GM18507 (cell line): Measurements from ENCODE around the gene GASK1A.
"Not testable (repeated sequence)": the region's sequence is repeated elsewhere in the genome, so short reads cannot be mapped to it uniquely, and the experiment has no call there.

ENCODE experiments used
- DNase-seq: peaks from one replicate; pipeline ENCODE4 v3.0.0; 2011; ENCODE audit warnings: low read depth; ENCODE audit not compliant: insufficient read length; ENCODE audit errors: extremely low spot score
- FAIRE-seq: peaks from 2 replicates; lab custom pipeline; 2011; peaks lifted over from hg19 to GRCh38; lab: Jason Lieb, UNC

Gene GASK1A

DNA sequence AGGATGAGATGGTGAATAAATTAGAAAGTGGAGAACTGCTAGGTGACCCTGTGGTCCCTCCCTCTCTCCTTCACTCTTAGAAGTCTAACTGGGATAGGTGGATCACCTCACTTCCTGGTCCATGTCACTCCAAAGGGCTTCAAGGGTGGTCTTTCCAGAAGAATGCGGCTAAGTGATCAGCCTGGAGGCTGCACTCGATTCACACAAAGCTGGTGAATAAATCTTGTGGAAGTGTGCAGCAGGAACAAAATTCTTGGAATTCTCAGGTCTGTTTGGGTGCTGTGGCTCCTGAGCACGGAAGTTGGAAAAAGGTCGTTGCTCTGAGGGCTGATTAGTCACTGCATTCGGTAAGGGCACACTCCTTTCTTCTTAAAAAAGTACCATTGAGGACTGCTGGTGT is 46.3 kb downstream of the GASK1A start:
- FAIRE-seq (no peak), DNase-seq (no peak)

- FAIRE-seq = no peak
- no peak for DNase-seq
Measured at GRCh38 chr3:43028001-43028400, 48.9 kb downstream of the GASK1A start.

- no peak for DNase-seq
- FAIRE-seq = no peak
Measured at GRCh38 chr3:43028678-43029490, 49.8 kb downstream of the GASK1A start.

DNA sequence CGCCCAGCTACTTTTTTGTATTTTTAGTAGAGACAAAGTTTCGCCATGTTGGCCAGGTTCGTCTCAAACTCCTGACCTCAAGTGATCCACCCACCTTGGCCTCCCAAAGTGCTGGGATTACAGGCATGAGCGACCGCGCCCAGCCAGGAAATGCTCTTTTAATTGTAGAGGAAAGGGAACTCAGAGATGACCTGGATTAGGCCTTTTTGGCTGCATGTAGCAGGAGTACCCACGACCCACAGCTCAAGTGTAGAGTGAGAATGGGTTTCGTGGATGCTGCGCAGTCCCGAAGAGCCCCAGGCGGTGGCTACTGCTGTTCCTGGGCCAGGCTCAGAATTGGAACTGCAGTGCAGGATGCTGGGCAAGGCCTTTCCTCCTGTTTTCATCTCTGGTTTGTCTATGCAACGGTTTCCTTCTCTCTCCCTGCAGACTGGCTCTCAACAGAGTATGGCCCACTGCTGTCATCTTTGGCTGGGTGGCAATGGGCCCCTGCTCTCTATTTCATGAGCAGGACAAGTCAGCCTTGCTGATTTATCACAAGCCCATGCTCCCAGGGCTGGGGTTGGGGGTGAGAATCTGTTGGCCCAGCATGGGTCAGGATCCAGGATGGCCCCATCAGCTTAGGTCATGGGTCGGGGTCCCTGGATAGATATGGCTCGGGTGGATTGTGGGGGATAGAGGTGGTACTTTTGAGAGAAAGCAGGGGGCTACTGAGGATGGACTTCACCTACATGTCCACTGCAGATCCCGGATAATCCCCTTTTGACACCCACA is 51.2 kb downstream of the GASK1A start:
- DNase-seq = no peak
- FAIRE-seq = no peak

DNA sequence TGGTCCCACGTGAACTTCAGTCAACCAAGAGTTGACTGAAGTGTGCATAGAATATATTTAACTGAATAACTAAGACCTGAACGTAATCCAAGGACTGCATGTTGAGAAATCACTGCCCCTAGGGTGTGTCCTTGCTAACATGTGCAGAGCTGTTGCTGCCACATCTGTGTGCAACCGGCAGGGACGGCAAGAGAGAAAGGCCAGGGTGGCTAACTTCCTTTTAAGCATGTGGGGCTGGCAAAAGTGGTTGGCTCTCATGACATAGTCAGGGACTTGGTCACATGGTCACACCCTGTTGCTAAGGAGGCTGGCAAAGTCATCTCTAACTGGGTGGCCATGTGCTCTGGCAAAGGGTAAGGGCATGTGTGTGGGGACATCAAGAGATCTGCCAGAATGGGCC is 52.4 kb downstream of the GASK1A start:
- DNase-seq = no peak
- no peak for FAIRE-seq

- DNase-seq = no peak
- no peak for FAIRE-seq
Measured at GRCh38 chr3:43031889-43032545, 52.9 kb downstream of the GASK1A start.

DNA sequence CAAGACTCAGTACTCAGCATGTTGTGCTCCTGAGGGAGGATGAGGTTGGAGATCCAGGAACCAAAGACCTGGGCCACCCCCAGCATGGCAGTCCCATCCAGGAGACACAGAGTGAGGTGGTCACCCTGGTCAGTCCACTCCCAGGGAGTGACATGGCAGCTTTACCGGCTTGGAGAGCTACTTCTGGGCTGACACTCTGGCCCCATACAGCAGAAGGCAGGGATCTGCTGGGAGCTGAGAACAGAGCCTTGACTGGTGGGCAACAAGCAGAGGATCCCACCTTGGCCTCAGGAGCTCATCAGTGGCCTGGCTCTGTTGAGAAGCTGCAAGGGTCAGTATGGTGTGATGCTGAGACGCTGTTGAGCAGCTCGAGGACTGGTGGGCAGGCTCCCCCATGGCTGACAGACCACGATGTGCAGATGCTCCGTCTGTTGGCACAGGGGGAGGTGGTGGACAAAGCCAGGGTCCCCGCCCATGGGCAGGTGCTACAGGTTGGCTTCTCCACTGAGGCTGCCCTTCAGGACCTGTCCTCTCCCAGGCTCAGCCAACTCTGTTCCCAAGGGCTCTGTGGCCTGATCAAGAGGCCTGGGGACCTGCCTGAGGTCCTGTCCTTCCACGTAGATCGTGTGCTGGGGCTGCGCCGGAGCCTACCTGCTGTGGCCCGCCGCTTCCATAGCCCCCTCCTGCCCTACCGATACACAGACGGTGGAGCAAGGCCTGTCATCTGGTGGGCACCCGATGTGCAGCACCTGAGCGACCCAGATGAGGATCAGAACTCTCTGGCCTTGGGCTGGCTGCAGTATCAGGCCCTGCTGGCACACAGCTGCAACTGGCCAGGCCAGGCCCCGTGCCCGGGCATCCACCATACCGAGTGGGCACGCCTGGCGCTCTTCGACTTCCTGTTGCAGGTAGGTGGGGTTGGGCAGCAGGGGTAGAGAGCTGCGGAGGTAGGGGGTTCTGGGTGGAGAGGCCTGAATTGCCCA is 53.8 kb downstream of the GASK1A start:
- DNase-seq (no peak), FAIRE-seq (no peak)

- FAIRE-seq = no peak
- DNase-seq = no peak
Measured at GRCh38 chr3:43034200-43034599, 55.1 kb downstream of the GASK1A start.

- FAIRE-seq (no peak), DNase-seq (no peak)
Measured at GRCh38 chr3:43034911-43035310, 55.8 kb downstream of the GASK1A start.

GRCh38 chr3:43035801-43036365 is 56.8 kb downstream of the GASK1A start:
- no peak for DNase-seq
- no peak for FAIRE-seq

- FAIRE-seq = peak; percentile 60
- DNase-seq = no peak
Measured at GRCh38 chr3:43036621-43037423, 57.7 kb downstream of the GASK1A start.

DNA sequence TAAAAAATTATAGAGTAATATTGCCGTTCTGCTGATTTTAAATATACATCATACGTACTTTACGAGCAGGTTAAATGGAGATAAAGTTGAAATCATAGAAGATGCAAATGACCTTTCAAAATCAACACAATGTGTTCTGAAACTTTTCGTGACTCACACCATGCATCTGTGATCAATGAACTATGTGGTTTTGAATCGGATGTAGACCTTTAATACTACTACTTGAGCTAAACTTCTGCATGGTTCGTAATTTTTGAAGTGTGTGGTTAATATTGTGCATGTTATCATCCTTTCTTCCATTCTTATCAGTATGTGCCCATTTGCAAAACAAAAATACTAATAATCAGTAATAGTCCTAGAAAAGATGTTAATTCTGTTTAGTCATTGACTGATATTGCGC is 58.9 kb downstream of the GASK1A start:
- FAIRE-seq = peak; percentile 84
- DNase-seq = no peak

GRCh38 chr3:43041517-43041916 is 62.4 kb downstream of the GASK1A start:
- DNase-seq (no peak), FAIRE-seq (peak; percentile 31)

DNA sequence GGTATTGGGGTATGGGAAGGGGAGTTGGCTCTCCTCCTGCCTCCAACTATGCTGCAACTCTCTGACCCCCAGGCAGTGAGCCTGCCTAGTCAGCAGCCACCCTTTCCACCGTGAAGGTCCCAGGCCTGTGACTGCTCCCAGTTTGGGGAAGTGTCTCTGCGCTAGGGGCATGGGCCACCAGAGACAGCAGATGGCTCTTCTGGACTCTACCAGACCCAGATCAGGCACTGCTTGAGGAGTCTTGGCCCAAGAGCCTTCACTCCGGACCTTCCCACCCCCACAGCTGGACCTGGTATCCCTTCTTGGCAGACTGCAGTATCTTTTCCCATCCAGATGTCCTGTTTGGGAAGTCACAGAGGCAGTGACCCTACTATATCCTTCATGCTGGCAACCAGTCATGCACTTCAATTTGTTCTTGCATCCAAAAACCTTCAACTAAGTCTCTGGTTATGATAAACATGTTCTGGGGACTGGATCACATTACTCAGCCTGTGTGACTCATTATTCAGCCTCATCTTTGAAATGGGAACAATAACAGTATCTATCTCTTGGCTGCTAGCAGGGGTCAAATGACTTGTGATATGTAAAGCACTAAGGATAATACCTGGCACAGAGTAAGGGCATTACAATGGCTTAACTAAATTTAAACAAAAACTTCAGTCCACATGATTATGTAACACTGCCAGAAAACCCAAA is 64.1 kb downstream of the GASK1A start:
- FAIRE-seq = no peak
- no peak for DNase-seq

- no peak for DNase-seq
Measured at GRCh38 chr3:43043793-43044192, 64.7 kb downstream of the GASK1A start.

DNA sequence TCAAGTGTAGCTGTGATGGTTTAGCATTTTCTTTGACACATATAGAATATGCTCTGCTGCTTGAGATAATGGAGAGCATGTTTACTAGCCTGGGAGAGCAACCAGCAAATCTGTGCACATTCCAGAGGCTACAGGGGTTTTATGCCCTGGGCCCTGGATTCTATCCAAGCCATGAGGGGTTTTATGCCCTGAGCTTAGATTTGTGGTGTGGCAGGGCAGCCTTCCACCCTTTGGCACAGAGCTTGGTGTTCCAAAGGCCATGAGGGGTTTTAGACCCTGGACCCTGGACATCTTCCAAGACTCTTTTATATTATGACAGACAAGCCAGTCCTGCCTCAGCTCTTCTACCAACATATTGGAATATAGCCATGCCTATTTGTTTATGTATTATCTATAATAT is 66.0 kb downstream of the GASK1A start:
- DNase-seq, FAIRE-seq: not testable (repeated sequence)

More at GRCh38 chr3:43043793-43044192, 64.7 kb downstream of the GASK1A start:
- FAIRE-seq = no peak

GRCh38 chr3:43046583-43046982 is 67.5 kb downstream of the GASK1A start:
- FAIRE-seq (no peak), DNase-seq (no peak)

- FAIRE-seq = no peak
- no peak for DNase-seq
Measured at GRCh38 chr3:43048470-43048869, 69.4 kb downstream of the GASK1A start.
